ENCODE measurements around the gene GSG1L. TPM values are rescaled to one million over a fixed set of nuclear protein-coding genes. Genes with fewer than 3 reads are reported as not detected.
A peak's percentile ranks its signal among the peaks of the same experiment; 100 is the strongest.

Gene GSG1L
- total and polyA plus RNA-seq, 2 of the 13 experiments (the other 11 are each of a cell fraction or from before 2014, with no cell fraction given): not detected

DNA sequence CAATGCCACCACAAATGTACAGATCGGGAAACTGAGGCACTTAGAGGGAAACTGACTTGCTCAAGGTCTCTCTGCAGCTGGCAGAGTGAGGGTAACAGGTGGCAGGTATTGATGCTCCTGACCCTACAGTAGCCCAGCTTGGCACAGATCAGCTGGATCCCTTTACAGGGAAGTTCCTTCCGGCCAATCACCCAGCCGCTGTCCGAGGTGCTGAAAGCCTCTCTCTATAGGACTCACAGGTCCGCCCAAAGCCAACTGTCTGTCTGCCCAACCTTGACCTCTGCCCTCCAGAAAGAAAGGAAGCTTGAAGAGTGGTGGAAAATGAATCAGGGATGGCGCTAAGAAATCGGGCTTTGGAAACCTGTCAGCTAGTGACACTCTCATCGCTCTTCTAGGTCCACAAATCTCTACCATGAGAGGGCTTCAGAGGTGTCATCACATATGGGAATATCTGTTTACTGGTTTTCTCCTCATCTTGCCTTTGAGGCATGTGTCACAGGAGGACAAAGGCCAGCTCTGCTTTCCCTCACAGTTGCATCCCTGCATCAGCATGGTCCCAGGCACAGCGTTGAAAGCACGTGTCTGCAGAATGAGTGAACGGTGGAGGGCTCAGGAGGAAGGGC lies 267.4 kb downstream of the GSG1L start:
- no peaks in the 10 kb centered on the region; a peak in 1 of 5 replicates for H3K27me3 ChIP-seq (ENCODE audit: control insufficient read depth in 1 of 2, insufficient read depth in 2 of 2, low read length in 2 of 2)
- in situ Hi-C loops (cut with HindIII; ENCODE audit: extremely low pct_ligation_motif_present, low pct_unique_long_range_greater_than_20kb) (no loop called here), intact Hi-C loops (cut with micrococcal nuclease; ENCODE audit: unreplicated experiment) (no loop called here)
- DNase-seq (ENCODE audit: low spot score): peak; percentile 51
- H3K36me3 ChIP-seq (replicated peaks in 1 of 2; ENCODE audit: control insufficient read depth in 1 of 2, insufficient read depth in 2 of 2, low read length in 2 of 2): no peaks in the 10 kb centered on the region
- FAIRE-seq: peak; percentile 30
- BruUV-seq (replicated peaks): no TSS peak
- no peak overlapping the region for H3K27ac ChIP-seq (ENCODE audit: extremely low read length, insufficient read depth, low read length)
- no peaks in the 10 kb centered on the region for H3K4me1 ChIP-seq (ENCODE audit: insufficient read depth, low read length)
- ChIA-PET CTCF (ENCODE audit: low intra/inter-chr PET ratio, low total read pairs) (no interaction called here), POLR2A (no interaction called here)
- H3K9ac ChIP-seq (ENCODE audit: insufficient read depth, low read depth, low read length): no peak overlapping the region
- no peaks in the 10 kb centered on the region for H3K79me2 ChIP-seq (ENCODE audit: insufficient read depth, low read length)
- H3K9me3 ChIP-seq (ENCODE audit: low read length): no peaks in the 10 kb centered on the region
- H3K4me2 ChIP-seq (ENCODE audit: low read depth, low read length): no peak overlapping the region
- ATAC-seq: peak; percentile 77
- no peak overlapping the region for H3K4me3 ChIP-seq (replicated peaks in 1 of 3; ENCODE audit: insufficient read depth in 1 of 3, low read depth in 2 of 3, low read length in 3 of 3)
- peaks cover 9% of the 10 kb centered on the region; the same call in 1 of the 2 replicates for H4K20me1 ChIP-seq (ENCODE audit: insufficient read depth, low read length)
- 44% methylated on average over 11 of the region's 11 CpGs for WGBS (ENCODE audit: low lambda C conversion rate)
- H2AFZ ChIP-seq (ENCODE audit: low read length): no peak overlapping the region
- peak; percentile 45; the same call in 1 of the 2 replicates for TF ChIP-seq IRF2 (CRISPR knock-in tag; IDR thresholded peaks at IDR 0.05)
- TF ChIP-seq ZBTB26 (CRISPR knock-in tag; IDR thresholded peaks at IDR 0.05; ENCODE audit: borderline replicate concordance): peak; percentile 84
- peak; percentile 72 for TF ChIP-seq ZNF574 (CRISPR knock-in tag; IDR thresholded peaks at IDR 0.05)
- TF ChIP-seq SNAPC4 (CRISPR knock-in tag; IDR thresholded peaks at IDR 0.05): 0 out of 2 replicates have a peak, but pooled peaks have one; percentile 35
- TF ChIP-seq MIER3 (CRISPR knock-in tag; IDR thresholded peaks at IDR 0.05; ENCODE audit: borderline replicate concordance): 0 out of 2 replicates have a peak, but pooled peaks have one; percentile 31
- TF ChIP-seq ZNF781 (CRISPR knock-in tag; IDR thresholded peaks at IDR 0.05; ENCODE audit: borderline replicate concordance, not compliant biosample characterization): peak; percentile 81
- TF ChIP-seq ZNF761 (CRISPR knock-in tag; conservative IDR thresholded peaks at IDR 0.05): 0 out of 2 replicates have a peak, but pooled peaks have one; percentile 45
- TF ChIP-seq PTBP1 (IDR thresholded peaks at IDR 0.05; ENCODE audit: low read depth, low read length, poor library complexity, severe bottlenecking): no peak
- TF ChIP-seq HDAC2 (CRISPR knock-in tag; IDR thresholded peaks at IDR 0.05): peak; percentile 66; the same call in 1 of the 2 replicates
- TF ChIP-seq ELF3 (CRISPR knock-in tag; IDR thresholded peaks at IDR 0.05): peak; percentile 70

All from HepG2 (cell line).